ENCODE data around the gene ROR1. TPM values are rescaled to one million over a fixed set of nuclear protein-coding genes. Genes with fewer than 3 reads are reported as not detected.

The ROR1 gene
- total and polyA plus RNA-seq, 2 of the 4 experiments (the other 2 are of a cell fraction): 4.4 to 10.0 TPM

GRCh38 chr1:63973005-63973419 lies 199.2 kb downstream of the ROR1 start:
- Histone ChIP-seq H2AK9ac (replicated peaks; ENCODE audit: low read depth, low read length, poor library complexity) (no peak overlapping the region), H3K27me3 (ENCODE audit: control insufficient read depth, insufficient read depth, low read length) (no peaks in the 10 kb centered on the region; the same call in 1 of the 2 replicates), H3K56ac (ENCODE audit: extremely low read depth, insufficient read depth, low read length) (no peak overlapping the region), H4K20me1 (ENCODE audit: insufficient read depth, low read length) (peaks cover 3% of the 10 kb centered on the region; the same call in 1 of the 2 replicates), H3K23ac (ENCODE audit: low read depth, low read length) (no peak overlapping the region), H2BK5ac (ENCODE audit: low read depth, low read length, poor library complexity, severe bottlenecking) (no peak overlapping the region), H3K4me2 (ENCODE audit: low read depth, low read length) (no peak overlapping the region), H3K4me1 (ENCODE audit: control insufficient read depth, insufficient read depth, low read length) (peaks cover 6% of the 10 kb centered on the region; the same call in 1 of the 2 replicates), H2BK15ac (ENCODE audit: low read depth, low read length) (no peak overlapping the region), H3K36me3 (ENCODE audit: control insufficient read depth, insufficient read depth, low read length) (no peaks in the 10 kb centered on the region), H2AFZ (replicated peaks; ENCODE audit: low read length, poor library complexity) (no peak overlapping the region), H3K9ac (ENCODE audit: low read depth, low read length) (no peak overlapping the region), H3K9me1 (ENCODE audit: insufficient read depth, low read length) (peaks cover 4% of the 10 kb centered on the region; the same call in 1 of the 2 replicates), H3K18ac (ENCODE audit: low read depth, low read length) (no peak overlapping the region), H2BK20ac (ENCODE audit: low read depth, low read length) (no peak overlapping the region), H4K5ac (ENCODE audit: low read depth, low read length) (no peak overlapping the region), H3K4me3 (ENCODE audit: insufficient read depth, low read depth, low read length) (no peak overlapping the region), H3K9me3 (ENCODE audit: control insufficient read depth, insufficient read depth, low read length) (no peaks in the 10 kb centered on the region), H2AK5ac (ENCODE audit: low read depth, low read length) (no peak overlapping the region), H3K79me1 (ENCODE audit: low read depth in 1 of 2, low read length in 2 of 2) (no peaks in the 10 kb centered on the region), H4K91ac (ENCODE audit: insufficient read depth, low read depth, low read length) (no peak overlapping the region), H3K27ac (ENCODE audit: insufficient read depth, low read length) (no peak overlapping the region), H4K8ac (ENCODE audit: low read depth in 2 of 2, low read length in 2 of 2) (no peak overlapping the region), H2BK120ac (ENCODE audit: low read depth, low read length) (no peak overlapping the region), H3K14ac (replicated peaks; ENCODE audit: low read depth, low read length) (no peak overlapping the region), H3K4ac (ENCODE audit: low read depth, low read length) (no peak overlapping the region)
- dilution Hi-C loops (cut with HindIII; ENCODE audit: low sequenced_read_pairs, unreplicated experiment): no loop called here
- TF ChIP-seq, protein P1, sequence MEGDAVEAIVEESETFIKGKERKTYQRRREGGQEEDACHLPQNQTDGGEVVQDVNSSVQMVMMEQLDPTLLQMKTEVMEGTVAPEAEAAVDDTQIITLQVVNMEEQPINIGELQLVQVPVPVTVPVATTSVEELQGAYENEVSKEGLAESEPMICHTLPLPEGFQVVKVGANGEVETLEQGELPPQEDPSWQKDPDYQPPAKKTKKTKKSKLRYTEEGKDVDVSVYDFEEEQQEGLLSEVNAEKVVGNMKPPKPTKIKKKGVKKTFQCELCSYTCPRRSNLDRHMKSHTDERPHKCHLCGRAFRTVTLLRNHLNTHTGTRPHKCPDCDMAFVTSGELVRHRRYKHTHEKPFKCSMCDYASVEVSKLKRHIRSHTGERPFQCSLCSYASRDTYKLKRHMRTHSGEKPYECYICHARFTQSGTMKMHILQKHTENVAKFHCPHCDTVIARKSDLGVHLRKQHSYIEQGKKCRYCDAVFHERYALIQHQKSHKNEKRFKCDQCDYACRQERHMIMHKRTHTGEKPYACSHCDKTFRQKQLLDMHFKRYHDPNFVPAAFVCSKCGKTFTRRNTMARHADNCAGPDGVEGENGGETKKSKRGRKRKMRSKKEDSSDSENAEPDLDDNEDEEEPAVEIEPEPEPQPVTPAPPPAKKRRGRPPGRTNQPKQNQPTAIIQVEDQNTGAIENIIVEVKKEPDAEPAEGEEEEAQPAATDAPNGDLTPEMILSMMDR (conservative IDR thresholded peaks at IDR 0.05; ENCODE audit: low read depth, low read length): no peak
- TF ChIP-seq POLR2A (IDR thresholded peaks at IDR 0.05; ENCODE audit: low read depth, low read length) (no peak), MAFK (IDR thresholded peaks at IDR 0.05; ENCODE audit: low read depth, low read length) (no peak), MAZ (IDR thresholded peaks at IDR 0.05; ENCODE audit: borderline replicate concordance, low read depth, low read length) (no peak), NFE2L2 (IDR thresholded peaks at IDR 0.05; ENCODE audit: low read depth, low read length) (no peak), CHD1 (IDR thresholded peaks at IDR 0.05; ENCODE audit: low read depth, low read length) (no peak), RAD21 (IDR thresholded peaks at IDR 0.05; ENCODE audit: low read length) (no peak), CEBPB (IDR thresholded peaks at IDR 0.05; ENCODE audit: low read depth, low read length) (no peak), MXI1 (IDR thresholded peaks at IDR 0.05; ENCODE audit: borderline replicate concordance, low read depth, low read length) (no peak), SMC3 (IDR thresholded peaks at IDR 0.05; ENCODE audit: low read depth, low read length) (no peak), RFX5 (IDR thresholded peaks at IDR 0.05; ENCODE audit: low read depth, low read length) (no peak), RCOR1 (IDR thresholded peaks at IDR 0.05; ENCODE audit: insufficient replicate concordance, low read length) (no peak), FOS (IDR thresholded peaks at IDR 0.05; ENCODE audit: low read depth, low read length) (no peak), BHLHE40 (IDR thresholded peaks at IDR 0.05; ENCODE audit: low read depth, low read length) (no peak)
- TF ChIP-seq, protein P2, sequence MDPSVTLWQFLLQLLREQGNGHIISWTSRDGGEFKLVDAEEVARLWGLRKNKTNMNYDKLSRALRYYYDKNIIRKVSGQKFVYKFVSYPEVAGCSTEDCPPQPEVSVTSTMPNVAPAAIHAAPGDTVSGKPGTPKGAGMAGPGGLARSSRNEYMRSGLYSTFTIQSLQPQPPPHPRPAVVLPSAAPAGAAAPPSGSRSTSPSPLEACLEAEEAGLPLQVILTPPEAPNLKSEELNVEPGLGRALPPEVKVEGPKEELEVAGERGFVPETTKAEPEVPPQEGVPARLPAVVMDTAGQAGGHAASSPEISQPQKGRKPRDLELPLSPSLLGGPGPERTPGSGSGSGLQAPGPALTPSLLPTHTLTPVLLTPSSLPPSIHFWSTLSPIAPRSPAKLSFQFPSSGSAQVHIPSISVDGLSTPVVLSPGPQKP (IDR thresholded peaks at IDR 0.05; ENCODE audit: borderline replicate concordance, low read depth, low read length): no peak
- TF ChIP-seq, protein P3, sequence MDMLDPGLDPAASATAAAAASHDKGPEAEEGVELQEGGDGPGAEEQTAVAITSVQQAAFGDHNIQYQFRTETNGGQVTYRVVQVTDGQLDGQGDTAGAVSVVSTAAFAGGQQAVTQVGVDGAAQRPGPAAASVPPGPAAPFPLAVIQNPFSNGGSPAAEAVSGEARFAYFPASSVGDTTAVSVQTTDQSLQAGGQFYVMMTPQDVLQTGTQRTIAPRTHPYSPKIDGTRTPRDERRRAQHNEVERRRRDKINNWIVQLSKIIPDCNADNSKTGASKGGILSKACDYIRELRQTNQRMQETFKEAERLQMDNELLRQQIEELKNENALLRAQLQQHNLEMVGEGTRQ (IDR thresholded peaks at IDR 0.05; ENCODE audit: low read depth, low read length): no peak
- ATAC-seq (ENCODE audit: low read depth) (no peak), DNase-seq (no peak)
- in situ Hi-C loops (cut with MboI; ENCODE audit: low sequenced_read_pairs): no loop called here
- ChIA-PET CTCF (no interaction called here), POLR2A (ENCODE audit: unreplicated experiment) (no interaction called here)
- WGBS, 2 experiments (ENCODE audit: extremely low coverage in 2 of 2, insufficient read length in 1 of 2): no CpG with 5 or more reads among the region's 7 CpGs
- intact Hi-C loops (cut with micrococcal nuclease): no loop called here
- BruUV-seq (replicated peaks): no TSS peak
